Measurements from ENCODE around the gene FOXO6.

Gene FOXO6

GRCh38 chr1:41404308-41404761 is 43.1 kb downstream of the FOXO6 start:
- peak; percentile 69 for DNase-seq (ENCODE audit: low spot score)

- no peak for DNase-seq (ENCODE audit: low spot score)
These were observed 46.5 kb downstream of the FOXO6 start for GRCh38 chr1:41407664-41408252.

GRCh38 chr1:41408691-41409090 is 47.5 kb downstream of the FOXO6 start:
- DNase-seq (ENCODE audit: low spot score), result no peak

- DNase-seq (ENCODE audit: low spot score), result no peak
These were observed 48.6 kb downstream of the FOXO6 start for GRCh38 chr1:41409825-41410224.

- no peak for DNase-seq (ENCODE audit: low spot score)
These were observed 49.2 kb downstream of the FOXO6 start for GRCh38 chr1:41410462-41410861.

GRCh38 chr1:41411229-41411628 is 50.0 kb downstream of the FOXO6 start:
- no peak for DNase-seq (ENCODE audit: low spot score)

GRCh38 chr1:41412748-41413147 is 51.5 kb downstream of the FOXO6 start:
- no peak for DNase-seq (ENCODE audit: low spot score)

GRCh38 chr1:41413748-41414281 is 52.6 kb downstream of the FOXO6 start:
- DNase-seq (ENCODE audit: low spot score), result no peak

- no peak for DNase-seq (ENCODE audit: low spot score)
These were observed 53.1 kb downstream of the FOXO6 start for GRCh38 chr1:41414296-41414695.

- DNase-seq (ENCODE audit: low spot score), result no peak
These were observed 53.6 kb downstream of the FOXO6 start for GRCh38 chr1:41414716-41415306.

GRCh38 chr1:41416081-41416480 is 54.8 kb downstream of the FOXO6 start:
- no peak for DNase-seq (ENCODE audit: low spot score)

GRCh38 chr1:41416552-41417334 is 55.5 kb downstream of the FOXO6 start:
- DNase-seq (ENCODE audit: low spot score), result peak; percentile 67

- DNase-seq (ENCODE audit: low spot score), result no peak
These were observed 56.1 kb downstream of the FOXO6 start for GRCh38 chr1:41417335-41417682.

GRCh38 chr1:41417746-41418145 is 56.5 kb downstream of the FOXO6 start:
- DNase-seq (ENCODE audit: low spot score), result no peak

- DNase-seq (ENCODE audit: low spot score), result peak; percentile 69
These were observed 57.8 kb downstream of the FOXO6 start for GRCh38 chr1:41418857-41419583.

- DNase-seq (ENCODE audit: low spot score), result no peak
These were observed 58.5 kb downstream of the FOXO6 start for GRCh38 chr1:41419584-41420295.

GRCh38 chr1:41420351-41420750 is 59.1 kb downstream of the FOXO6 start:
- DNase-seq (ENCODE audit: low spot score), result no peak

GRCh38 chr1:41420860-41421259 is 59.6 kb downstream of the FOXO6 start:
- no peak for DNase-seq (ENCODE audit: low spot score)

GRCh38 chr1:41422306-41422705 is 61.1 kb downstream of the FOXO6 start:
- no peak for DNase-seq (ENCODE audit: low spot score)

GRCh38 chr1:41423511-41424191 is 62.4 kb downstream of the FOXO6 start:
- DNase-seq (ENCODE audit: low spot score), result no peak

- DNase-seq (ENCODE audit: low spot score), result no peak
These were observed 63.4 kb downstream of the FOXO6 start for GRCh38 chr1:41424581-41425118.
